Stimulated activated naive CD8-positive, alpha-beta T cell treated with anti-CD3 and anti-CD28 coated beads, Interleukin-15, amount 100 ng/mL, for 72 hours (primary cell): ENCODE data around the gene FZD1.

ENCODE experiments used
- ATAC-seq: fragments of 150-1000 bp; cut with Tn5 transposase; 2 replicates; pipeline ENCODE4 v1.10.0; 2021; ENCODE audit warnings: mild to moderate bottlenecking, moderate library complexity
- DNase-seq, 2 donors: peaks; one replicate each; pipeline ENCODE4 v3.0.0; 2021 to 2022
- H3K27ac Mint-ChIP-seq, 2 donors: one replicate each; pipeline ENCODE4 v1.8.0; 2022; ENCODE audit warnings: mild to moderate bottlenecking in 2 of 2, mixed read lengths in 2 of 2, moderate library complexity in 2 of 2
- H3K27me3 Mint-ChIP-seq: one replicate; pipeline ENCODE4 v1.8.0; 2022; ENCODE audit warnings: mixed read lengths
- H3K4me1 Mint-ChIP-seq: one replicate; pipeline ENCODE4 v1.8.0; 2022; ENCODE audit warnings: mild to moderate bottlenecking, mixed read lengths
- H3K4me3 Mint-ChIP-seq, 2 donors: one replicate each; pipeline ENCODE4 v1.8.0; 2022; ENCODE audit warnings: mild to moderate bottlenecking in 2 of 2, mixed read lengths in 2 of 2, moderate library complexity in 1 of 2
- H3K9me3 Mint-ChIP-seq, 2 donors: one replicate each; pipeline ENCODE4 v1.8.0; 2022; ENCODE audit warnings: mixed read lengths in 2 of 2

The FZD1 gene

DNA sequence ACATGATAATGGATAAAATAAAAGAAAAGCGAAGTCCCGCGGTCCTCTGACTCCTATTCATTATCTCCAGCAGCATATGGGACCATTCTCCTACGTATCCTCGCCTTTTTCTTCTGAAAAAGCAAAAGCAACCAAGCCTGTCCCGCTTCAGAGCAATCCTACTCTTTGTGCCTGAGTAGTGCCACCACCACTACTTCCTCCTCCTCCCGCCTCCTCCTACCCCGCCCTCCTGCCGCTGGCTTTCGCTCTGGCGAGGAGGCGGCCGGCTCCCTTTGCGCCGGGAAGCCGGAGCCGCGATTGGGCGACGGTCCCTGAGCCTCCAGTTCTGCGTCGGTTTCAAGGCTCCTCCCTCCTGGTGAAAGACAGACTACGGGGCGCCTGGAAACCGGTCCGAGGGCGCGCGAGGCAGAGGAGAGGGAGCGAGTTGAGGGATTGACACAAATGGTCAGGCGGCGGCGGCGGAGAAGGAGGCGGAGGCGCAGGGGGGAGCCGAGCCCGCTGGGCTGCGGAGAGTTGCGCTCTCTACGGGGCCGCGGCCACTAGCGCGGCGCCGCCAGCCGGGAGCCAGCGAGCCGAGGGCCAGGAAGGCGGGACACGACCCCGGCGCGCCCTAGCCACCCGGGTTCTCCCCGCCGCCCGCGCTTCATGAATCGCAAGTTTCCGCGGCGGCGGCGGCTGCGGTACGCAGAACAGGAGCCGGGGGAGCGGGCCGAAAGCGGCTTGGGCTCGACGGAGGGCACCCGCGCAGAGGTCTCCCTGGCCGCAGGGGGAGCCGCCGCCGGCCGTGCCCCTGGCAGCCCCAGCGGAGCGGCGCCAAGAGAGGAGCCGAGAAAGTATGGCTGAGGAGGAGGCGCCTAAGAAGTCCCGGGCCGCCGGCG lies at the start of gene FZD1:
TSS of gene FZD1 (plus strand) at position 388 of the 878 bp plus-strand sequence. CDS start at position 836, 448 bp downstream.
- Mint-ChIP-seq H3K9me3 (no peaks in the 10 kb centered on the region), H3K27ac (peak within 1 kb of the TSS in 1 of 2 donors; percentile 16), H3K4me1 (peaks cover 17% of the 10 kb centered on the region), H3K27me3 (peaks cover 72% of the 10 kb centered on the region), H3K4me3 (peak within 1 kb of the TSS; percentile 92)
- DNase-seq: peak; percentile 74 to 83
- ATAC-seq: peak; percentile 92

DNA sequence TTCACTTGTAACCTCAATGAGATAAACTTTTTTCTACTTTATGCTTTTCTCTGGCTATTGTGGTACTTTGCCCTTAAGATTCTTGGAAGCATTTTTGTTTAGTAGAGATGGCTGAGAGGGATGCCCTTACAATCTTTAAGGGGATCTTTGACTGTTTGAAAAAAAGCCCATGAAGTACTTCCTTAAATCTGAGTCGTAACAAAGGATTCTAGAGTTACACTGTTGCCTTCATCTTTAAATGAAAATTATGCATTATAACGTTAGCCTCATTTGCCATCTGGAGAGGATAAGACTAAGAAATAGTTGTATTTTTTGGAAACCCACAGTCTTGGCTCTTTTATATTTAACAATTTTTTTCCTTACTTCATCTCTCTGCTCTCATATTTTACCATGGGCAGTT lies 37.8 kb upstream of the FZD1 start:
- Mint-ChIP-seq H3K4me3 (no peak overlapping the region), H3K27me3 (no peaks in the 10 kb centered on the region), H3K9me3 (no peaks in the 10 kb centered on the region), H3K4me1 (no peaks in the 10 kb centered on the region), H3K27ac (no peak overlapping the region)
- DNase-seq: no peak
- ATAC-seq: no peak

- H3K9me3 Mint-ChIP-seq: no peaks in the 10 kb centered on the region
- H3K27me3 Mint-ChIP-seq: no peaks in the 10 kb centered on the region
- no peaks in the 10 kb centered on the region for H3K4me1 Mint-ChIP-seq
- no peak overlapping the region for H3K4me3 Mint-ChIP-seq
- H3K27ac Mint-ChIP-seq: no peak overlapping the region
- DNase-seq: no peak
- ATAC-seq: no peak
Measured at GRCh38 chr7:91228327-91228726, 35.9 kb upstream of the FZD1 start.

- ATAC-seq (no peak), DNase-seq (no peak)
- H3K4me1 Mint-ChIP-seq: no peaks in the 10 kb centered on the region
- H3K27me3 Mint-ChIP-seq: no peaks in the 10 kb centered on the region
- H3K9me3 Mint-ChIP-seq: no peaks in the 10 kb centered on the region
- H3K27ac Mint-ChIP-seq: no peak overlapping the region
- no peak overlapping the region for H3K4me3 Mint-ChIP-seq
Measured at GRCh38 chr7:91228927-91229558, 35.2 kb upstream of the FZD1 start.

- DNase-seq: no peak
- ATAC-seq: no peak
- no peaks in the 10 kb centered on the region for H3K27me3 Mint-ChIP-seq
- no peak overlapping the region for H3K27ac Mint-ChIP-seq
- H3K4me3 Mint-ChIP-seq: no peak overlapping the region
- H3K4me1 Mint-ChIP-seq: no peaks in the 10 kb centered on the region
- H3K9me3 Mint-ChIP-seq: no peaks in the 10 kb centered on the region
Measured at GRCh38 chr7:91230100-91230499, 34.1 kb upstream of the FZD1 start.

GRCh38 chr7:91230503-91230902 lies 33.7 kb upstream of the FZD1 start:
- Mint-ChIP-seq H3K9me3 (no peaks in the 10 kb centered on the region), H3K4me1 (no peaks in the 10 kb centered on the region), H3K27ac (no peak overlapping the region), H3K4me3 (no peak overlapping the region), H3K27me3 (no peaks in the 10 kb centered on the region)
- DNase-seq (no peak), ATAC-seq (no peak)

- DNase-seq (no peak), ATAC-seq (no peak)
- H3K27ac Mint-ChIP-seq: no peak overlapping the region
- no peak overlapping the region for H3K4me3 Mint-ChIP-seq
- no peaks in the 10 kb centered on the region for H3K27me3 Mint-ChIP-seq
- no peaks in the 10 kb centered on the region for H3K9me3 Mint-ChIP-seq
- no peaks in the 10 kb centered on the region for H3K4me1 Mint-ChIP-seq
Measured at GRCh38 chr7:91233212-91233611, 31.0 kb upstream of the FZD1 start.

DNA sequence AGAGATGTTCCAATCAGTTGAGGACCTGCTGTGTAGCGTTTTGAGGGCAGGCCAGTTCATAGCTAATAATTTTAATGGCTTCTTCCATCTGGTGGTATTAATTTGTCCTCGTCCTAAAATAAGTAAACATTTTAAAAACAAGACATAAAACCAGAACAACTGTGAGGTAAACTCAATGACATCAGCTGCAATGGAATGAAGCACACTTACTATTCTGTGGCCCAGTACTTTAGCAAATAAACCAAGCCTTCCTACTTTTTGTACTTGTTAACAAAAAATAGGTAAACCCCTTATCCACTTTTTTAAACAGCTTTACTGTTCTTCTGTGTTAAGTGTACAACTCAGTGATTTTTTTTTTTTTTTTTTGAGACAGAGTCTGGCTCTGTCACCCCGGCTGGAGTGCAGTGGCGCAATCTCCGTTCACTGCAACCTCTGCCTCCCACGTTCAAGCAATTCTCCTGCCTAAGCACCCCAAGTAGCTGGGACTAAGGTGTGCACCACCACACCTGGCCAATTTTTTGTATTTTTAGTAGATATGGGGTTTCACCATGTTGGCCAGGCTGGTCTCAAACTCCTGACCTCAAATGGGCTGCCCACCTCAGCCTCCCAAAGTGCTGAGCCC lies 28.9 kb upstream of the FZD1 start:
- no peak overlapping the region for H3K4me3 Mint-ChIP-seq
- H3K9me3 Mint-ChIP-seq: no peaks in the 10 kb centered on the region
- no peak overlapping the region for H3K27ac Mint-ChIP-seq
- ATAC-seq: no peak
- H3K4me1 Mint-ChIP-seq: no peaks in the 10 kb centered on the region
- no peaks in the 10 kb centered on the region for H3K27me3 Mint-ChIP-seq
- DNase-seq: no peak

DNA sequence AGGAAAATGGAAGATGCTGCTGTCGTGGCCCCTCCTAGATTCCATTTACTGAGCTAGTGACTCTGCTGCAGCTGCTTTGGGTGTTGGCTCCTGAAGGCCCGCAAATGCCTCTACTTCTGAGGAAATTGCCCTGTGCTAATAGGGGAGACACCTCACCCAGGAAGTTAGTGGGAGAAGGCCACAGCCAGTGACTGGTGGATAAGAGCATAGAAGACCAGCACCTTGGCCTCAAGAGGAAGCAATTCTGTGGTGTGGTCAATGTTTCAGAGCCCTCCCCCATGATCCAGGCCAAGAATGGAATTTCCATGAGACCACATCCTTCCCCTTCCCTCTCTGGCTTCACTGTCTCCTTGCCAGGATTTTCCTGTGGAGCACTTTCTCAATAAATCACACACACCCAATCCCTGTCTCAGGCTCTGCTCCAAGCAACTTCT lies 25.0 kb upstream of the FZD1 start:
- no peaks in the 10 kb centered on the region for H3K4me1 Mint-ChIP-seq
- no peaks in the 10 kb centered on the region for H3K27me3 Mint-ChIP-seq
- no peak overlapping the region for H3K4me3 Mint-ChIP-seq
- no peak overlapping the region for H3K27ac Mint-ChIP-seq
- no peak for ATAC-seq
- DNase-seq: no peak
- H3K9me3 Mint-ChIP-seq: no peaks in the 10 kb centered on the region

- ATAC-seq: no peak
- Mint-ChIP-seq H3K4me1 (no peaks in the 10 kb centered on the region), H3K4me3 (no peak overlapping the region), H3K27ac (no peak overlapping the region), H3K9me3 (no peaks in the 10 kb centered on the region), H3K27me3 (no peaks in the 10 kb centered on the region)
- DNase-seq: no peak
Measured at GRCh38 chr7:91239772-91240171, 24.5 kb upstream of the FZD1 start.

- DNase-seq: no peak
- ATAC-seq: no peak
- no peaks in the 10 kb centered on the region for H3K4me1 Mint-ChIP-seq
Measured at GRCh38 chr7:91240376-91240941, 23.8 kb upstream of the FZD1 start.

DNA sequence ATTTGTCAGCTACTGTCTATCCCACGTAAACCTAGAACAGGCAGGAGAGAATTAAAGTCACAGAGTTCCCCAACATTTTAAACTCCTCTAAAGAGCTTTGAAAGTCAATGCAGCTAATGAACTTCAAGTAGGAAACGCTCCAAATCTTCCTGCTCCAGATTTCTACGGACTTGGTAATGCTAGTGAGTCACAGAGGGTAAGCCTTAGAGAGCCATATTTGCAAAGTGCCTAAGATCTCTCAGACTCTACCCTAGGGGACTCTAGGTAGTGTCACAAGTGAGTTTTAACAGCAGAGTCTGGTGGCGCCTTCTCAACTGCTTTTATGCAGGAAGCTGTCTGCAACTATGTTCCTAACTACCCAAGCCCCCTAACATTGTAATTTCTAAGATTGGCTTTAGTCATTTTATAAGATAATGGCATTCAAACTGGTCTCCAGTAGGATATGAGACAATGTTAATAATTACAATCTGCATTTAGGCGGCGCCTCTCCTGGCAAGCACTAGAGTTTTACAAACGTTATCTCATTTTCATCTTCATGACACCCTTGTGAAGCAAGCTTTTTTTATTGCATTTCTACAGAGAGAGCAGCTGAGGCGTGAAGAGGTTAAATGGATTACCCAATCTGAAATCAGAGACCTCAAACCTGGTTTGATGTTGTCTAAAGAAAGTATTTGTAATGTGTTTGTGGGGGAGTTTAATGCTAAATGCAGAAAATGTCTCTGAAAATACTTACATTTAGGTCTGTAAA lies 22.0 kb upstream of the FZD1 start:
- Mint-ChIP-seq H3K27ac (no peak overlapping the region), H3K4me3 (no peak overlapping the region), H3K9me3 (no peaks in the 10 kb centered on the region), H3K4me1 (no peaks in the 10 kb centered on the region), H3K27me3 (no peaks in the 10 kb centered on the region)
- no peak for ATAC-seq
- no peak for DNase-seq

More at GRCh38 chr7:91240376-91240941, 23.8 kb upstream of the FZD1 start:
- Mint-ChIP-seq H3K27me3 (no peaks in the 10 kb centered on the region), H3K4me3 (no peak overlapping the region), H3K27ac (no peak overlapping the region), H3K9me3 (no peaks in the 10 kb centered on the region)

GRCh38 chr7:91243591-91244301 lies 20.5 kb upstream of the FZD1 start:
- no peak overlapping the region for H3K4me3 Mint-ChIP-seq
- no peak for DNase-seq
- H3K9me3 Mint-ChIP-seq: no peaks in the 10 kb centered on the region
- no peak for ATAC-seq
- no peaks in the 10 kb centered on the region for H3K27me3 Mint-ChIP-seq
- H3K27ac Mint-ChIP-seq: no peak overlapping the region
- H3K4me1 Mint-ChIP-seq: no peaks in the 10 kb centered on the region

DNA sequence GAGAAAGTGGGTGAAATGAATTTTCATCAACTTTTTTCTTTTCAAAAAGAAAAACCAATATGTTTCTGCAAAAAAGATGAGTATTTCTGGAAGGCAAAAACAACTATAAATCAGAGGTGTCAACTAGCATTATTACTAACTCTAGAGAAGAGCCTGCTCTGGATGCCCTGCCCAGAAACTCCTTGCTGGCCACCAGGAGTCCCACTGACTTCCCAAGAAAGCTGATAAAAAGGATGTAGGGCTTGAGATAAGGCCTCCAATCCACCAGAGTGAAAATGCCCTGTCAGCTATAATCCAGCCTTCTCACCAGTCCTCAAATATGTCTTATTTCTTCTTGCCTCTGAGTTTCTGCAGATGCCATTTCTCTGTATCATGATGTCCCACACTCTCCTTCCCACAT lies 16.7 kb upstream of the FZD1 start:
- no peaks in the 10 kb centered on the region for H3K4me1 Mint-ChIP-seq
- H3K27me3 Mint-ChIP-seq: no peaks in the 10 kb centered on the region
- no peak overlapping the region for H3K27ac Mint-ChIP-seq
- H3K4me3 Mint-ChIP-seq: no peak overlapping the region
- no peak for DNase-seq
- no peak for ATAC-seq
- no peaks in the 10 kb centered on the region for H3K9me3 Mint-ChIP-seq

- no peaks in the 10 kb centered on the region for H3K27me3 Mint-ChIP-seq
- no peaks in the 10 kb centered on the region for H3K4me1 Mint-ChIP-seq
- H3K4me3 Mint-ChIP-seq: no peak overlapping the region
- ATAC-seq: no peak
- no peak for DNase-seq
- H3K9me3 Mint-ChIP-seq: no peaks in the 10 kb centered on the region
- no peak overlapping the region for H3K27ac Mint-ChIP-seq
Measured at GRCh38 chr7:91248996-91249395, 15.2 kb upstream of the FZD1 start.
